SH-SY5Y (cell line): Measurements from ENCODE around the gene CD38.

Experiments used
- GATA2 ChIP-seq: IDR thresholded peaks from 2 replicates; pipeline ENCODE4 v1.6.1; 2011; ENCODE audit warnings: mild to moderate bottlenecking, low read depth, low read length
- GATA3 ChIP-seq: IDR thresholded peaks from 2 replicates; pipeline ENCODE4 v1.6.1; 2011; ENCODE audit warnings: low read depth, mild to moderate bottlenecking, low read length, moderate library complexity

CD38 gene

DNA sequence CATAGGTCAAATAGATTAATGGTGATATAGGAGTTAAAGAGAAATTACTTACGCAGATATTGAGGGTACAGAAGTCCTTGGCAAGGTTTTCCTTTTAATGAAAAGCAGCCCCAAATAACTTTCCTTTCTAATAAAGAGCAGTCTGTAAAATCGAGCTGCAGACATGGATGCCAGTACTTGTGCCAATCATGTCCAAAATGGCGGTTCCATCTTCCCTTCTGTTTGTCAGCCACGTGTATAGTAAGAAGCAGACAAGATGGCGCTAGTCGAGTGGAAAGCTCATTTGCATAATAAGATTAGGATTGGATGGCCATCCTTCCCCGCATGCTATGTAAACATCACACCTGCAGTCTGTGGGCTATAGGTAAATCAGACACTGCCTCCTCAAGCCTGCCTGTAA lies 92.0 kb downstream of the CD38 start:
- no peak for TF ChIP-seq GATA2
- no peak for TF ChIP-seq GATA3

DNA sequence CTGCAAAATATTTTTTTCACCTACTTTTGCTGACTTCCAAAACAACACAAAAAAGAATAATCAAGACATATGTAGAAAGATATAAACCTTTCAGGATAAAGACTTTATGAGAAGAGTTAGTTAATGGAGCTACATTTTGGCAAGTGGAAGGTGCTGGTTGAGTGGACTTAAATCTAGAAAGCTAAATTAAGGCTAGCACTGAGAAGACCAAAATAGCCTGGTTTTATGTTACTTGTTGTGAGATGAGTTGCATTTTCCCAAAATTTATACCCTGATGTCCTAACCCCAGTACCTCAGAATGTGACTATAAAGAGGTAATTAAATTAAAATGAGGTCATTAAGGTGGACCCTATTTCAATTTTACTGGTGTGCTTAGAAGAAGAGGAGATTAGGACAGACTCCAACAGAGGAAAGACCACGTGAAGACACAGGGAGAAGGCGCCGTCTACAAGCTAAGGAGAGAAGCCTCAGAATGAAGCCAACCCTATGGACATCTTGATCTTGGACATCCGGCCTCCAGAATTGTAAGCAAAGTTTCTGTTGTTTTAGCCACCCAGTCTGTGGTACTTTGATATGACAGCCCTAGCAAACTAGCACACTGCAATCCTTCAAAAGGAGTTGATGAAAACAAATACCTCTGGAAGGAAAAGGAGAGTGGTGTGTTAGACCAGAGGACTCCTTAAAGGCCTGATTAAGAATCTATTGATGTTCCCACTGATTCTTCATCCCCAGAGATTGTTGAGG lies 93.0 kb downstream of the CD38 start:
- TF ChIP-seq GATA2, result no peak
- no peak for TF ChIP-seq GATA3

DNA sequence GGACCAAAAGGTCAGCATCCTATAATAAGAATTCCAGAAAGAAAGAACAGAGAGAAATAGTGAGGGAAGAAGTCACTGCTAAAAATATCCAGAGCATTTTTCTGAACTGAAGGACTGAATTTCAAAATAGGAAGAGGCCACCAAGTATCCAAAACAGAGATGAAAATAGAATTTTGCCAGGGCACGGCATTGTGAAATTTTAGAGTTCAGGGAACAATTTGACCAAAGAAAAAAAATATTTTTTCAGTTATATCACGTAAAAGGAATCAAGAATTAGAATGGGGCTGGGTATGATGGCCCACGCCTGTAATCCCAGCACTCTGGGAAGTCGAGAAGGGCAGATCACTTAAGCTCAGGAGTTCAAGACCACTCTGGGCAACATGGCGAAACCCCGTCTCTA lies 95.0 kb downstream of the CD38 start:
- TF ChIP-seq GATA3 (no peak), GATA2 (no peak)

DNA sequence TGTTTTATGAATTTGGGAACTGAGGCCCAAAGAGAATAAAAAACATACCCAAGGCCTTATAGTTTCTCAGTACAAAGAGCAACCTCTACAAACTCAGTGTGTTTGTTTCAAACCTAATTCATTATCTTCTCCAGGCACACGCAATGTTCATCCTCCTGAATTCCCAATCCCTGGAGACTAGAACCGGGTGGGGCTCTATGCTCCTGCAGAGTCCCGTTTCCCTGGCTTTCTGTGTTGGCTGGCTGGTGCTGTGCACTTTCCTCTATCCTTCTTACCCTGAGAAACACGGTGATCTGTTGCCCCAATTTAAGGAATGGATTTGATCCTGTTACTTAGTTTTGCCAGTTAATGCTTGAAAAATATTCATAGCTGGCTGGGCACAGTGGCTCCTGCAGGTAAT lies 96.5 kb downstream of the CD38 start:
- TF ChIP-seq GATA2 (no peak), GATA3 (no peak)

DNA sequence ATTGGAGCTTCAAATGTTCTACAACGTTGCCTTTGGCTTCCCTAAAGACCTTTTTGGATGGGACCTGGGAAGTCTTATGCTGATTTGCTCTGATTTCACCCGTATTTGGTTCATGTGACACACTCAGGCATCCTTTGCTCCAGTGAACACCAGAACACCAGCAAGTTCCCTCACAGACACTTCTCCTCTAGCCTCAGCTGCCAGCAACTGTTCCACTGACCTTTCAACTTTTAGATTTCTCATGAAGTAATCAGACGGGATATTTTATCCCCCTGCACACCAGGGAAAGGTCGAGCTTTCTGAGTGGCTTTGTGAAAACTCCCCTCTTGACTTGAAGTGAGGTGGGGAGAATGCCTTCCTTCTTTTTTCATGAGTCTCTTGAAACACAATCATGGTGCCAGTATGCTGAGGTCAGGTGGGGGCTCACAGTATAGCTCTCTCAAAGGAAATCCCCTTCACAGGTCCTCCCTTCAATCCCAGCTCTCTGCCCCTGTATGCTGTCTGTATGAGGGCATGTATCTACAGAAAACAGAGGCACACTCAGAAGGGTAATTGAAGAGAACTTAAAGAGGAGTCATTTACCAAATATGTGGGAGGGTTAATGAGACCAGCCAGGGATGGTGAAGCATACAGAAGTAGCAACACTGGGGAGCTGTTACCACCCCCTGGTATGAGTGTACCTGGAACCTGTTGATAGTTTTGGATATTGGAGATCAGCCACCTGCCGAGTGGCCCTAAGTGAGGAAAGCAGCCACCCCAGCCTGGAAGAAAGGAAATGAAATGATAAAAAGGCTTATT lies 97.7 kb downstream of the CD38 start:
- TF ChIP-seq GATA2, result no peak
- TF ChIP-seq GATA3, result no peak

DNA sequence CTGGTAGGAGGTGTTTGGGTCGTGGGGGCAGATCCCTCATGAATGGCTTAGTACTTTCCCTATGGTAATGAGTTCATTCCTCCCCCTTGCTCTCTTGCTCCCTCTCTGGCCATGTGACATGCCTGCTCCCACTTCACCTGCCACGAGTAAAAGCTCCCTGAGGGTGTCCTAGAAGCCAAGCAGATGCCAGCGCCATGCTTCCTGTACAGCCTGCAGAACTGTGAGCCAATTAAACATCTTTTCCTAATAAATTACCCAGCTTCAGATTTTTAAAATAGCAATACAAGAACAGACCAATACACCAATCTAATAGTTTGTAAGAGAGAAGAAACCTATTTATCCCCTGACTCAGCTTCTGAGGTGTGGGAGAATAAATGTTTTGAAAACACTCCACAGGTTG lies 99.9 kb downstream of the CD38 start:
- TF ChIP-seq GATA3 (no peak), GATA2 (no peak)

DNA sequence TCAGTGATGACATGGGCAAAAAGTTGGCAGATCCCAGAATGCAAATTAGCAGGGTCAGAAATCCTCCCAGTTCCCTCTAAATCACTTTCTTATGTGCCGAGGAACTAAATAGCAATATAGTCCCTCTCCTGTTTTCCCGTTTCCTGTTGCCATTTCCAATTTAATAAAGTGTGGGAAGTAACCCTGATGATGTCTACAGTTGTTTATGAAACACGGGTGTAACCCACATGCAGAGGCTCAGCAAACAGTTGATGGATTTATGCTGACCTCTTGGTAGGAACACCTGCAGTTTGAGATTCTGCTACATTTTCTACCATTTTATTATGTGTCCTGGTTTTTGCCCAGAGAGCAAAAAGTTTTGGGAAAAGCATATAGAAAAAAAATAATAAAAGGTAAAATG lies 103.7 kb downstream of the CD38 start:
- TF ChIP-seq GATA2 (no peak), GATA3 (no peak)

DNA sequence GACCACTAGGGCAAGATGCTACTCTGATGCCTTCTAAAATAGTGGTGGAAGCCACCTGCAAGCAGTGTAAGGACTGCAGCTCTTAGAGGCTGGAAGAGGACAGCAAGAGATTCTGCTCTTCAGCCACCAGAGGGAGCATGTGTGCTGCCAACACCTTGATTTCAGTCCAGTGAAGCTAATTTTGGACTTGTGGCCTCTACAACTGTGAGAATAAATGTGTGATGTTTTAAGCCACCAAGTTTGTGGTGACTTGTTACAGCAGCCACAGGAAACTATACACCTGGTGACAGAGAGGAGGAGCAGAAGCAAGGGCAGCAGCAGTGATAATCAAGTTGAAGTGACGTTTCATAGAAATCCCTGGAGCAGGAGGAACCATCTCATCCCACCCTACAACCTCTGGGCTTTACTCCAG lies 104.6 kb downstream of the CD38 start:
- TF ChIP-seq GATA3 (no peak), GATA2 (no peak)

DNA sequence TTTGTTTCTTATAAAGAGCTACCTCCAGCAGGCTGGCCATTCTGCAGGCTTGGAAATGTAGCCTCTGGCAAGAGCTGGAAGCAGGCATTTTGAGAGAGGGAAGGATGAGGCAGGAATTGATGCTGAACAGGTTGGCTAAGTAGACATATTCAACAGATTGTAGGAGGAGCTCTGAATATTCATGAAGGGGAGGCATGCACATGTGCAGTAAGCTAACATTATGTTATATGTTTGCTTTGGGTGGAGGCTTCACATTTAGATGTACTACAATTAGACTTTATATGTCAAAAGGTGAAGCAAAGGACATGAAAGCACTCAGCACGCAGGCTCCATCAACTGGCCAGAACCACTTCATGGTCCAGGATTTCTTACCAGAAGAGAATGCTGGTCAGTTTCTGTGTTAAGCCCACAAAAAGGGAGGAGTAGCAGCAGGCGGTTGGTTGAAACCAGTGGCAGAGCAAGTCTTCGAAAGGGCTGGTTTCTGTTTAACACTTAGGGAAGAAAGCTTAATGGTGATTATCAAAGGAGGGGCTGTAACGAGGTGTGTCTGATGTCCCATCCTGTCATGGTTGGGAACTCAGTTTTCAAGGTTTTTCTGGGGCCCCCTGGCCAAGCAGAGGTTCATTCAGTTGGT lies 105.6 kb downstream of the CD38 start:
- no peak for TF ChIP-seq GATA2
- TF ChIP-seq GATA3, result no peak

DNA sequence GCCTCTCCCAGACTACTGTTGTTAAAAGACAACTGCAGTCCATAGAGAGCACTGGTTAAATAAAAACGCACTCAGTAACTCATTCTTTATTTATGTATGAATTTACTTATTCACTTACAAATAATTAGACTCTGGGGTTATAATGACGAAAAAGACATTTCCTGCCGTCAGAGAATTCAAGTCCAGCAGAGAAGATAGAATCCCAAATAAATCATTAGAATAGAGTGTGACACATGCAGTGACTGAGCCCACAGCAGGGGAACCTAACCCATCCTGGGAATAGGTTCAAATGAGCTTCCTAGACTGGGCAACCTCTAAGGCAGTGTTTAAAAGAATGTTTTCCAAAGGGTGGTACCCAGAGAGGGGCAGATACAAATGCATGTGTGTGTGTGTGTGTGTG lies 106.5 kb downstream of the CD38 start:
- no peak for TF ChIP-seq GATA3
- no peak for TF ChIP-seq GATA2

DNA sequence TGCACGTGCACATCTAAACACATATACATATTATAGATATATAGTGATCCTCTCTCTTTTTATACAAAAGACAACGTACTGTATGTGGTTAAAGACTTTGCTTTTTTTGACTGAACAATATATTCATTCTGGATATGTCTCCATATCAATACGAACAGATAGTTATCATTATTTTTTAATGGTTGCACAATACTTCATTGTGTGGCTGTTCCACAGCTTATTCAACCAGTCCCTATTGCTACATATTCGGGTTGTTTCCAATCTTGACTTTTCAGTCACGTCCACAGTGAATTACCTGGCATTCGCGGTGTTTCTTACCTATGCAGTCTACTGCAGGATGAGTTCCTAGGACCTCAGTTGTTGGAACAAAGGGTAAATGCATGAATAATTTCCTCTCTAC lies 107.3 kb downstream of the CD38 start:
- no peak for TF ChIP-seq GATA3
- TF ChIP-seq GATA2, result no peak

DNA sequence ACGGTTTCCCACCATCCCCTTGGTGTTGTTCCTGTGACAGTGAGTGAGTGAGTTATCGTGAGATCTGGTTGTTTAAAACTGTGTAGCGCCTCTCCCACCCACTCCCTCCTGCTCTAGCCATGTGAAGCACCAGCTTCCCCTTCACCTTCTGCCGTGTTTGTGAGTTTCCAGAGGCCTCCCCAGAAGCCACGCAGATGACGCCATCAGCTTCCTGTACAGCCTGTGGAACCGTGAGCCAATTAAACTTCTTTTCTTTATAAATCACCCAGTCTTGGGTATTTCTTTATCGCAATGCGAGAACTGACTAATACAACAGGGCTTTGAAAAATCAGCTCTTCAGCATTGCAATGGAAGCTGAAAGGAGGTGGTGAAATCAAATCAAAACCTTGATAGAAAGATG lies 110.4 kb downstream of the CD38 start:
- no peak for TF ChIP-seq GATA3
- no peak for TF ChIP-seq GATA2

DNA sequence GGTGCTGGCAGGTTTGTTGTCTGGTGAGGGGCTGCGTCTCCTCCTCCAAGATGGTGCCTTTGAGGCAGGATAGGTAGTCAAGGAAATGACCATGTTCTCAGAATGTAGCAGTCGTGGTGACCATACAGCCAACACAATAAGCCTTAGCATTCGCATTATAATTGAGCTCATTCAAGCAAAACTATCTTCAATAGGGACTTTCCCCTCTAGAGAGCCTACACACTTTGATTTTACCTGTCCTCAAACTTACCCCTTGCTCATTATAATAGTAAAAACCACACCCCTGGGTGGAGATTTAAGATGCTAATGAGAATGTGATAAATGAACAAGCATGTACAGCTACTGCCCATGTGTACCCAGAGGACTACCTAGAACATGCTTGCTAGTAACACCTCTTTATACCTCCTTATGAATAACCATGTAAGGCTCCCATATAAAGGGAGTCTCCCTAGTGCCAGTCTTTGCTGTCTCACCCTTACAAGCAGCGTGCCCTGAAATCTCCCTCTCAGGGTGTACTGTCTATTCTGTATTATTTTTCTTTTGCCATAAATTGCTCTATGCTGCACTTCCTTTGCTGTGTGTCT lies 112.2 kb downstream of the CD38 start:
- TF ChIP-seq GATA2 (no peak), GATA3 (no peak)

DNA sequence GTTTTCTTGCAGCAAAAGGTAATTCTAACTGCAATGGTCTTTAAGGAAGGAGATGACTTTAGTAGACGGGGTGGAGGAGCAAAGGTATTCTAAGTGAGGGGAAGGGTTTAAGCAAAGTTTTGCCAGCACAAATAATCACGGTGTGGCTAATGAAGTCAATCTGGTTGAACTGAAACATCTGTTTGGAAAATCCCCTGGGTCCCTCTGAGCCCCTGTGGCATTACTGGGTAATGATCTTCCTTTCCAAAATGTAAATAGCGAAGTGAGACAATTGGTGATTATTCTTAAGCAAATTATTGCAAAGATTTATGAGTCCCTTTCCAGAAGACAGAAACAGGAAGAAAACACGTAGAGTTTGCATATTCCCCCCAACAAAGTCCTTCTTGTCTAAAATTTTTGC lies 113.2 kb downstream of the CD38 start:
- TF ChIP-seq GATA3 (no peak), GATA2 (no peak)

DNA sequence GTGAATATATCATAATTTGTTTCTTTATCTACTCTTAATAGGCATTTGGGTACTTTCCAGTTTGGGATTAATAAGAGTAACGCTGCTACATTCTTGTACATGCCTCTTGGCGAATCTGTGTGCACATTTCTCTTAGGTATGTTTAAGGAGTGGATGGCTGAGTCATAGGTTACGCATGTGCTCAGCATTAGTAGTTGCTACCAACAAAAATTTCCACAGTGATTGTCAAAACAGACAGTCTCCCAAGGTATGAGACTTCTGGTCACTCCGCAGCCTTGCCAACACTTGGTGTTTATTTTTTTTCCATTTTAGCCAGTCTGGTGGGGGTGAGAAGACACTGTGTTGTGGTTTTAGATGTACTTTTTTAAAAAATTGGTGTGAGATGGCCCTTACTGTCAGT lies 115.8 kb downstream of the CD38 start:
- TF ChIP-seq GATA2 (no peak), GATA3 (no peak)
